CD14-positive monocyte (primary cell): ENCODE data around the gene F13B. TPM values are rescaled to one million over a fixed set of nuclear protein-coding genes. Genes with fewer than 3 reads are reported as not detected.

Experiments used
- DNase-seq, 3 donors: peaks; one replicate each; pipeline ENCODE4 v3.0.0-alpha.2; 2011 to 2022
- H2AFZ ChIP-seq: 2 replicates; pipeline ENCODE4 v1.6.0; 2012; ENCODE audit warnings: mild to moderate bottlenecking, low read depth, low read length, inconsistent platforms; ENCODE audit not compliant: insufficient read depth, poor library complexity, severe bottlenecking
- H3K27ac ChIP-seq, 2 donors: 1 replicate in 1 of 2; 2 replicates in 1 of 2; pipeline ENCODE4 v1.5.1; 2012 to 2013; ENCODE audit warnings: low read length in 2 of 2, control low read depth in 1 of 2, inconsistent platforms in 1 of 2, low read depth in 1 of 2, mild to moderate bottlenecking in 1 of 2
- H3K27me3 ChIP-seq, 2 donors: one replicate each; pipeline versions ENCODE4 v1.6.0 to v1.6.1; 2011 to 2013; ENCODE audit warnings: low read length in 2 of 2; ENCODE audit not compliant: control insufficient read depth in 2 of 2, insufficient read depth in 2 of 2
- H3K36me3 ChIP-seq, 2 donors: replicated peaks in 1 of 2; 1 replicate in 1 of 2; 2 replicates in 1 of 2; pipeline versions ENCODE4 v1.5.1 to v1.6.1; 2012 to 2013; ENCODE audit warnings: low read length in 2 of 2, control low read depth in 1 of 2, inconsistent platforms in 1 of 2, mild to moderate bottlenecking in 1 of 2; ENCODE audit not compliant: insufficient read depth in 2 of 2, control insufficient read depth in 1 of 2
- H3K4me1 ChIP-seq, 2 donors: 1 replicate in 1 of 2; 2 replicates in 1 of 2; pipeline versions ENCODE4 v1.5.1 to v1.6.1; 2012 to 2013; ENCODE audit warnings: low read length in 2 of 2, control low read depth in 1 of 2, inconsistent platforms in 1 of 2, mild to moderate bottlenecking in 1 of 2, moderate library complexity in 1 of 2; ENCODE audit not compliant: insufficient read depth in 2 of 2, control insufficient read depth in 1 of 2
- H3K4me2 ChIP-seq: replicated peaks from 2 replicates; pipeline ENCODE3; 2012; ENCODE audit warnings: low read length, moderate library complexity, mild to moderate bottlenecking; ENCODE audit not compliant: poor library complexity, severe bottlenecking; ENCODE audit errors: extremely low read depth
- H3K4me3 ChIP-seq, 3 experiments: fragments of 200-600 bp in 1 of 3; sonication (generic) in 1 of 3; replicated peaks in 1 of 3; 1 replicate in 2 of 3; 2 replicates in 1 of 3; pipeline ENCODE4 v1.5.1; 2011 to 2013; ENCODE audit warnings: low read length in 3 of 3, mild to moderate bottlenecking in 3 of 3, control low read depth in 2 of 3, low read depth in 2 of 3, inconsistent platforms in 1 of 3, moderate library complexity in 1 of 3
- H3K79me2 ChIP-seq: 2 replicates; pipeline ENCODE4 v1.6.0; 2012; ENCODE audit warnings: mild to moderate bottlenecking, control low read depth, inconsistent platforms, low read length, moderate library complexity; ENCODE audit not compliant: insufficient read depth
- H3K9ac ChIP-seq: 2 replicates; pipeline ENCODE4 v1.6.0; 2017; ENCODE audit warnings: low read length, mild to moderate bottlenecking; ENCODE audit not compliant: insufficient read depth, poor library complexity, severe bottlenecking
- H3K9me3 ChIP-seq, 2 donors: replicated peaks in 1 of 2; 1 replicate in 1 of 2; 2 replicates in 1 of 2; pipeline versions ENCODE4 v1.5.1 to v1.6.1; 2012 to 2013; ENCODE audit warnings: low read length in 2 of 2, control low read depth in 1 of 2; ENCODE audit not compliant: control insufficient read depth in 1 of 2, insufficient read depth in 1 of 2
- H4K20me1 ChIP-seq: 2 replicates; pipeline ENCODE4 v1.6.0; 2012; ENCODE audit warnings: mild to moderate bottlenecking, low read length, control low read depth, moderate library complexity; ENCODE audit not compliant: insufficient read depth
- H3K27ac Mint-ChIP-seq, 7 donors: one replicate each; pipeline ENCODE4 v1.8.0; 2020; ENCODE audit warnings: mild to moderate bottlenecking in 7 of 7, mixed read lengths in 7 of 7, moderate library complexity in 6 of 7, inconsistent platforms in 2 of 7
- H3K27me3 Mint-ChIP-seq, 3 donors: one replicate each; pipeline ENCODE4 v1.8.0; 2021 to 2022; ENCODE audit warnings: low read depth in 3 of 3, mild to moderate bottlenecking in 3 of 3, mixed read lengths in 3 of 3, moderate library complexity in 3 of 3, inconsistent platforms in 1 of 3
- H3K36me3 Mint-ChIP-seq, 2 donors: one replicate each; pipeline ENCODE4 v1.8.0; 2020; ENCODE audit warnings: mixed read lengths in 2 of 2, inconsistent platforms in 1 of 2, mild to moderate bottlenecking in 1 of 2
- H3K4me1 Mint-ChIP-seq: one replicate; pipeline ENCODE4 v1.8.0; 2020; ENCODE audit warnings: mild to moderate bottlenecking, mixed read lengths
- H3K4me3 Mint-ChIP-seq, 2 donors: one replicate each; pipeline ENCODE4 v1.8.0; 2020; ENCODE audit warnings: mild to moderate bottlenecking in 2 of 2, mixed read lengths in 2 of 2, moderate library complexity in 1 of 2
- H3K9me3 Mint-ChIP-seq, 7 donors: one replicate each; pipeline ENCODE4 v1.8.0; 2020 to 2022; ENCODE audit warnings: mixed read lengths in 7 of 7, mild to moderate bottlenecking in 6 of 7, moderate library complexity in 6 of 7, inconsistent platforms in 2 of 7
- CTCF ChIP-seq: fragments of 200-600 bp; IDR thresholded peaks from one replicate; pipeline ENCODE4 v1.8.0; 2022; ENCODE audit warnings: antibody characterized with exemption, mild to moderate bottlenecking
- WGBS: methylation state at CpG from one replicate; pipeline ENCODE4 v1.1.5; 2013; ENCODE audit warnings: missing lambda C conversion rate; ENCODE audit not compliant: insufficient coverage; 5-methylcytosine and 5-hydroxymethylcytosine counted together
- intact Hi-C, 2 donors: fragments of 100-400 bp; cut with micrococcal nuclease; formaldehyde crosslinking; loops; one replicate each; pipeline versions ENCODE4 v1.15.0 to v1.15.1; 2023
- polyA plus RNA-seq, 3 donors: library from polyadenylated mRNA; depleted of rRNA in 1 of 3; unstranded in 2 of 3; stranded (reverse) in 1 of 3; fragments of 300-500 nt in 2 of 3; fragments of >200 nt in 1 of 3; fragmentation: Illumina TruSeq in 2 of 3; gene quantifications; 1 replicate in 2 of 3; 2 replicates in 1 of 3; pipeline ENCODE4 v1.2.3, GENCODE V29; 2012 to 2021

F13B gene
- polyA plus RNA-seq, 3 donors, result not detected

- Mint-ChIP-seq H3K4me3 (no peak overlapping the region), H3K4me1 (no peaks in the 10 kb centered on the region), H3K27me3 (no peaks in the 10 kb centered on the region), H3K36me3 (no peaks in the 10 kb centered on the region), H3K27ac (no peak overlapping the region), H3K9me3 (peaks cover 0 to 8% (median 2%) of the 10 kb centered on the region in 7 donors)
- no peak for DNase-seq
- H3K79me2 ChIP-seq, result no peaks in the 10 kb centered on the region
- no peaks in the 10 kb centered on the region for H4K20me1 ChIP-seq
- WGBS, result 58% methylated on average over 4 of the region's 8 CpGs
- H3K4me3 ChIP-seq, result no peak overlapping the region
- no peak overlapping the region for H3K9ac ChIP-seq
- no peak overlapping the region for H3K27ac ChIP-seq
- no peak for TF ChIP-seq CTCF
- H3K4me1 ChIP-seq, result no peaks in the 10 kb centered on the region
- no peak overlapping the region for H2AFZ ChIP-seq
- no peak overlapping the region for H3K4me2 ChIP-seq
- H3K36me3 ChIP-seq, result no peaks in the 10 kb centered on the region
- no peaks in the 10 kb centered on the region for H3K27me3 ChIP-seq
- H3K9me3 ChIP-seq, result no peaks in the 10 kb centered on the region
- intact Hi-C loops, result no loop called here
Measured at GRCh38 chr1:197017558-197018146, 49.4 kb downstream of the F13B start.

- no peak overlapping the region for H3K4me3 Mint-ChIP-seq
- no peaks in the 10 kb centered on the region for H3K4me1 Mint-ChIP-seq
- H3K79me2 ChIP-seq, result no peaks in the 10 kb centered on the region
- H3K9me3 Mint-ChIP-seq, result peaks cover 0 to 9% (median 2%) of the 10 kb centered on the region in 7 donors
- no peak overlapping the region for H2AFZ ChIP-seq
- no peaks in the 10 kb centered on the region for H3K4me1 ChIP-seq
- H3K4me3 ChIP-seq, result no peak overlapping the region
- no peak for DNase-seq
- no peaks in the 10 kb centered on the region for H3K9me3 ChIP-seq
- H3K4me2 ChIP-seq, result no peak overlapping the region
- H4K20me1 ChIP-seq, result no peaks in the 10 kb centered on the region
- TF ChIP-seq CTCF, result no peak
- H3K27ac ChIP-seq, result no peak overlapping the region
- no peaks in the 10 kb centered on the region for H3K36me3 Mint-ChIP-seq
- H3K27ac Mint-ChIP-seq, result no peak overlapping the region
- no peaks in the 10 kb centered on the region for H3K27me3 Mint-ChIP-seq
- intact Hi-C loops, result no loop called here
- H3K27me3 ChIP-seq, result no peaks in the 10 kb centered on the region
- no CpG with 5 or more reads among the region's 1 CpG for WGBS
- no peaks in the 10 kb centered on the region for H3K36me3 ChIP-seq
- no peak overlapping the region for H3K9ac ChIP-seq
Measured at GRCh38 chr1:197016751-197017150, 50.3 kb downstream of the F13B start.
